ENCODE measurements around the gene MIPEP.

The MIPEP gene

DNA sequence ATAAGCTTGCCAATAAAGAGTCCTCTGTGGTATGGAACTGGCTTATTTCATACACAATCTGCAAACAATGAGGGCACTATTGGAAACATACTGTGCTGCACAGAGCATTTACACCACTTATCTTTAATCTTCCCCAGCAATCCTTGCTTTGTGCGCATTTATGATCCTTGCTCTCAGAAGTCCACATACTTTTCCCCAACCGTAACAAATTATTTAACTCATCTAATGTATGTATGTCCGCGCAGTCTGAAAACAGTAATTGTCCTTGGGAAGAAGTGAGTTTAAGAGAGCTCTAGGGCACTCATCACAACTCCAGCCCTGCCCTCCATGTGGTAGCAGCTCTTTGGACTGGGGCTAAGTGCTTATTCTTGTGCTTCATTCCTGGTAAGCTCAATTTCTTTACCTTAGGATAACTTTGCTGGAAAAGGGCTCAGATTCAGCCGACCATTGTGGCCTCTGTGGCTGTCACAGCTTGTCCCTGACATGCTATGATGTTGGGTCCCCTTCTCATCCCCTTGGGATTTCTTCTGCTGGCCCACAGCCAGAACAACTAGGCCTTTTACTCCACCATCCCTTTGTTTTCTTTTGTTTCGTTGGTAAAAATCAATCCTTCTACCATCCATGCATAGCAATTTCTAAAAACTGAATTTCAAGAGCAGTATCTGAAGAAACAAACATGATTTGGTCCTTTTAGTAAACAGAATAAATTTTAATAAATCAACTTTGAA lies 166.3 kb downstream of the MIPEP start:
- H2AFZ ChIP-seq (ENCODE audit: insufficient read depth, low read length, poor library complexity): no peak overlapping the region
- no peaks in the 10 kb centered on the region for H3K79me1 ChIP-seq (ENCODE audit: low read length)
- H3K9me3 ChIP-seq (ENCODE audit: insufficient read depth, low read depth, low read length): no peaks in the 10 kb centered on the region
- DNase-seq: no peak
- no peak overlapping the region for H3K4me3 ChIP-seq (ENCODE audit: low read depth, low read length)
- WGBS (ENCODE audit: extremely low coverage, insufficient coverage, insufficient read length): no CpG with 5 or more reads among the region's 6 CpGs
- H4K8ac ChIP-seq (ENCODE audit: low read depth, low read length): no peak overlapping the region
- no peaks in the 10 kb centered on the region for H3K27me3 ChIP-seq (ENCODE audit: insufficient read depth, low read length)
- no peak overlapping the region for H3K4me2 ChIP-seq (ENCODE audit: low read length)
- no peak overlapping the region for H2BK120ac ChIP-seq (ENCODE audit: insufficient read depth, low read length, poor library complexity)
- H4K12ac ChIP-seq (ENCODE audit: low read depth, low read length): no peak overlapping the region
- no peak overlapping the region for H3K14ac ChIP-seq (ENCODE audit: low read length)
- no peaks in the 10 kb centered on the region for H3K36me3 ChIP-seq (ENCODE audit: control insufficient read depth in 1 of 2, insufficient read depth in 2 of 2, low read length in 2 of 2)
- H2BK12ac ChIP-seq (ENCODE audit: low read length): no peak overlapping the region
- no peak overlapping the region for H3K18ac ChIP-seq (ENCODE audit: low read length)
- no peak overlapping the region for H3K9ac ChIP-seq (ENCODE audit: low read length)
- H2BK5ac ChIP-seq (ENCODE audit: low read depth, low read length, poor library complexity): no peak overlapping the region
- H3K4ac ChIP-seq (ENCODE audit: low read depth, low read length): no peak overlapping the region
- no peaks in the 10 kb centered on the region for H3K79me2 ChIP-seq (ENCODE audit: control insufficient read depth, insufficient read depth, low read length, poor library complexity)
- no peak overlapping the region for H4K91ac ChIP-seq (ENCODE audit: low read depth, low read length)
- H3K4me1 ChIP-seq (ENCODE audit: control insufficient read depth in 1 of 2, insufficient read depth in 2 of 2, low read length in 2 of 2): no peaks in the 10 kb centered on the region
- peak overlapping the region; percentile 35 for H2AK5ac ChIP-seq (ENCODE audit: low read length)
- no peak overlapping the region for H3K23ac ChIP-seq (ENCODE audit: low read length)
- no peak overlapping the region for H3K27ac ChIP-seq (ENCODE audit: low read depth, low read length)

DNA sequence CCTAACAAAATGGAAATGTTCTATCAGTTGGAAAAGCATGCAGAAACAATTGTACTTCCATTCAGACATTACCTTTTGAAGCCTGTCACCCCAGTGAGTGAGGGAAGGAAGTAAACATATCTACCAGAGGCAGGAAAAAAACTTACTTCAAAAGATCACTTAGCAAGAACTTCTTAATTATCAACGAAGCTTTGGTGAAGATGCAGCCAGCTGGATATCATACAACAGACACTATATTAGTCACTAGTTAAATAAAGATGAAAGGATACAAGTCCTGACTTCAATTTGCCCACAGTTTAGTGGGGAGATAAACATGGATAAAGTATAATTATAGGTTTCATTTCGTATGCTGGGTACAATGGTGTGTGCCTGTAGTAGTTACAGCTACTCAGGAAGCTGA lies 170.2 kb downstream of the MIPEP start:
- H4K12ac ChIP-seq (ENCODE audit: low read depth, low read length): no peak overlapping the region
- H3K18ac ChIP-seq (ENCODE audit: low read length): no peak overlapping the region
- H2AK5ac ChIP-seq (ENCODE audit: low read length): no peak overlapping the region
- H3K79me1 ChIP-seq (ENCODE audit: low read length): no peaks in the 10 kb centered on the region
- no peak for DNase-seq
- no peaks in the 10 kb centered on the region for H3K4me1 ChIP-seq (ENCODE audit: control insufficient read depth in 1 of 2, insufficient read depth in 2 of 2, low read length in 2 of 2)
- no peak overlapping the region for H2BK5ac ChIP-seq (ENCODE audit: low read depth, low read length, poor library complexity)
- peaks cover 1% of the 10 kb centered on the region for H3K9me3 ChIP-seq (ENCODE audit: insufficient read depth, low read depth, low read length)
- no peak overlapping the region for H3K9ac ChIP-seq (ENCODE audit: low read length)
- no peak overlapping the region for H3K4me3 ChIP-seq (ENCODE audit: low read depth, low read length)
- no peak overlapping the region for H3K4ac ChIP-seq (ENCODE audit: low read depth, low read length)
- H4K91ac ChIP-seq (ENCODE audit: low read depth, low read length): no peak overlapping the region
- no peak overlapping the region for H3K23ac ChIP-seq (ENCODE audit: low read length)
- H3K79me2 ChIP-seq (ENCODE audit: control insufficient read depth, insufficient read depth, low read length, poor library complexity): no peaks in the 10 kb centered on the region
- no peak overlapping the region for H2AFZ ChIP-seq (ENCODE audit: insufficient read depth, low read length, poor library complexity)
- no peak overlapping the region for H4K8ac ChIP-seq (ENCODE audit: low read depth, low read length)
- H3K36me3 ChIP-seq (ENCODE audit: control insufficient read depth in 1 of 2, insufficient read depth in 2 of 2, low read length in 2 of 2): no peaks in the 10 kb centered on the region
- H3K4me2 ChIP-seq (ENCODE audit: low read length): no peak overlapping the region
- no peaks in the 10 kb centered on the region for H3K27me3 ChIP-seq (ENCODE audit: insufficient read depth, low read length)
- no peak overlapping the region for H2BK120ac ChIP-seq (ENCODE audit: insufficient read depth, low read length, poor library complexity)
- WGBS (ENCODE audit: extremely low coverage, insufficient coverage, insufficient read length): no CpG with 5 or more reads among the region's 2 CpGs
- no peak overlapping the region for H3K14ac ChIP-seq (ENCODE audit: low read length)
- H2BK12ac ChIP-seq (ENCODE audit: low read length): no peak overlapping the region
- no peak overlapping the region for H3K27ac ChIP-seq (ENCODE audit: low read depth, low read length)

DNA sequence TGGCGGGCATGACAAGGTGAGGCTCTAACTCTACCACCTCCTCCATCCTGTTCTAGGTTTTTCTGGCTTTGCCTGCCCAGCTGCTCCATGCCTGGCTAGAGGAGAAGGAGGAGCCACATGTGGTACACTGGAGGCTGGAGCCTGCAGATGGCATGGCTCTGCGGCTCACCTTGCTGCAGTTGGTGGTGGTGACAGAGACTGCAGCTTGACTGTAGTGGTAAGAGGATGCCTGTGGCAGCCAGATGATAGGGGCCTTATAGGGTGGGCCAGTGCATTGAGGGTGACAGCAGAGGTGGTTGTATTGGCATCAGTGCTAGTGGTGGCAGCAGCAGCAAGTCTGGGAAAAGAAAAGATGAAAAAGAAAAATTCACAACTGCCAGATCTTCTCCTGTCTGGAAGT lies 172.8 kb downstream of the MIPEP start:
- H2BK12ac ChIP-seq (ENCODE audit: low read length): no peak overlapping the region
- H3K23ac ChIP-seq (ENCODE audit: low read length): no peak overlapping the region
- H3K9me3 ChIP-seq (ENCODE audit: insufficient read depth, low read depth, low read length): peaks cover 3% of the 10 kb centered on the region
- no peak overlapping the region for H3K14ac ChIP-seq (ENCODE audit: low read length)
- no peak overlapping the region for H3K18ac ChIP-seq (ENCODE audit: low read length)
- no peak overlapping the region for H3K4me3 ChIP-seq (ENCODE audit: low read depth, low read length)
- no peaks in the 10 kb centered on the region for H3K79me1 ChIP-seq (ENCODE audit: low read length)
- H3K4me1 ChIP-seq (ENCODE audit: control insufficient read depth in 1 of 2, insufficient read depth in 2 of 2, low read length in 2 of 2): no peaks in the 10 kb centered on the region
- H3K4ac ChIP-seq (ENCODE audit: low read depth, low read length): no peak overlapping the region
- H2AK5ac ChIP-seq (ENCODE audit: low read length): no peak overlapping the region
- no peak overlapping the region for H2BK120ac ChIP-seq (ENCODE audit: insufficient read depth, low read length, poor library complexity)
- H3K4me2 ChIP-seq (ENCODE audit: low read length): no peak overlapping the region
- no peaks in the 10 kb centered on the region for H3K36me3 ChIP-seq (ENCODE audit: control insufficient read depth in 1 of 2, insufficient read depth in 2 of 2, low read length in 2 of 2)
- no peak overlapping the region for H2BK5ac ChIP-seq (ENCODE audit: low read depth, low read length, poor library complexity)
- no peak for DNase-seq
- H4K91ac ChIP-seq (ENCODE audit: low read depth, low read length): no peak overlapping the region
- no CpG with 5 or more reads among the region's 2 CpGs for WGBS (ENCODE audit: extremely low coverage, insufficient coverage, insufficient read length)
- H2AFZ ChIP-seq (ENCODE audit: insufficient read depth, low read length, poor library complexity): no peak overlapping the region
- no peak overlapping the region for H3K9ac ChIP-seq (ENCODE audit: low read length)
- H3K79me2 ChIP-seq (ENCODE audit: control insufficient read depth, insufficient read depth, low read length, poor library complexity): no peaks in the 10 kb centered on the region
- H4K12ac ChIP-seq (ENCODE audit: low read depth, low read length): no peak overlapping the region
- H3K27ac ChIP-seq (ENCODE audit: low read depth, low read length): no peak overlapping the region
- H4K8ac ChIP-seq (ENCODE audit: low read depth, low read length): peak overlapping the region; percentile 4
- H3K27me3 ChIP-seq (ENCODE audit: insufficient read depth, low read length): no peaks in the 10 kb centered on the region

DNA sequence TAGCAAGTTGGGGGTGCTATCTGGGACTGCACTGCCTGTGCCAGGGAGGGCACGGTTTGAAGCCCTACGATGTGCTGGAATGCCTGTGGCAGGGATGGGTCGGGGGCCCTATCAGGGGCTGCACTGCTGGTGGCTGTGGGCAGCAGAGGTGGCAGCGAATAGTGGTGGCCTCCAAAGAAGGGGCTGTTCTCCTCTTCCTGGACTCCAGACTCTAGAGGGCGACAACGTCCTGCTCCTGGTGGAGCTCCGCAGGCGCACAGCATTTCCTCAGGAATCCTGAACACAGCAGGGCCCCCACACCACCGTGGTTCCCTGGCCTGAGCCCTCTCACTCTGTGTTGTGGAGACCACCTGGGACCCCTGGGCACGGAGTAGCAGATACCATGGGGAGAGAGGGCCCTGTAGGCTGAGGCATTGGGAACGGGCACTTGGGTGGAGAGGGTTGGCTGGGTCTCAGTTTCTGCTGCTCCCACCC lies 173.4 kb downstream of the MIPEP start:
- Histone ChIP-seq H2AK5ac (ENCODE audit: low read length) (no peak overlapping the region), H3K18ac (ENCODE audit: low read length) (no peak overlapping the region), H3K79me2 (ENCODE audit: control insufficient read depth, insufficient read depth, low read length, poor library complexity) (no peaks in the 10 kb centered on the region), H3K9me3 (ENCODE audit: insufficient read depth, low read depth, low read length) (peaks cover 3% of the 10 kb centered on the region), H3K23ac (ENCODE audit: low read length) (no peak overlapping the region), H3K4me3 (ENCODE audit: low read depth, low read length) (no peak overlapping the region), H3K14ac (ENCODE audit: low read length) (no peak overlapping the region), H4K12ac (ENCODE audit: low read depth, low read length) (no peak overlapping the region), H2BK120ac (ENCODE audit: insufficient read depth, low read length, poor library complexity) (no peak overlapping the region), H2BK12ac (ENCODE audit: low read length) (peak overlapping the region; percentile 53), H3K27me3 (ENCODE audit: insufficient read depth, low read length) (no peaks in the 10 kb centered on the region), H2AFZ (ENCODE audit: insufficient read depth, low read length, poor library complexity) (no peak overlapping the region), H2BK5ac (ENCODE audit: low read depth, low read length, poor library complexity) (no peak overlapping the region), H3K79me1 (ENCODE audit: low read length) (no peaks in the 10 kb centered on the region), H3K36me3 (ENCODE audit: control insufficient read depth in 1 of 2, insufficient read depth in 2 of 2, low read length in 2 of 2) (no peaks in the 10 kb centered on the region), H3K9ac (ENCODE audit: low read length) (no peak overlapping the region), H3K27ac (ENCODE audit: low read depth, low read length) (no peak overlapping the region), H4K91ac (ENCODE audit: low read depth, low read length) (peak overlapping the region; percentile 15), H3K4me1 (ENCODE audit: control insufficient read depth in 1 of 2, insufficient read depth in 2 of 2, low read length in 2 of 2) (no peaks in the 10 kb centered on the region), H3K4me2 (ENCODE audit: low read length) (no peak overlapping the region), H4K8ac (ENCODE audit: low read depth, low read length) (peak overlapping the region; percentile 4), H3K4ac (ENCODE audit: low read depth, low read length) (no peak overlapping the region)
- DNase-seq: peak; percentile 23 to 73
- no CpG with 5 or more reads among the region's 11 CpGs for WGBS (ENCODE audit: extremely low coverage, insufficient coverage, insufficient read length)

Data from trophoblast cell (in vitro differentiated cells and primary cell).